ENCODE results near the gene ITGB7.
A peak's percentile ranks its signal among the peaks of the same experiment; 100 is the strongest.

ITGB7 gene

DNA sequence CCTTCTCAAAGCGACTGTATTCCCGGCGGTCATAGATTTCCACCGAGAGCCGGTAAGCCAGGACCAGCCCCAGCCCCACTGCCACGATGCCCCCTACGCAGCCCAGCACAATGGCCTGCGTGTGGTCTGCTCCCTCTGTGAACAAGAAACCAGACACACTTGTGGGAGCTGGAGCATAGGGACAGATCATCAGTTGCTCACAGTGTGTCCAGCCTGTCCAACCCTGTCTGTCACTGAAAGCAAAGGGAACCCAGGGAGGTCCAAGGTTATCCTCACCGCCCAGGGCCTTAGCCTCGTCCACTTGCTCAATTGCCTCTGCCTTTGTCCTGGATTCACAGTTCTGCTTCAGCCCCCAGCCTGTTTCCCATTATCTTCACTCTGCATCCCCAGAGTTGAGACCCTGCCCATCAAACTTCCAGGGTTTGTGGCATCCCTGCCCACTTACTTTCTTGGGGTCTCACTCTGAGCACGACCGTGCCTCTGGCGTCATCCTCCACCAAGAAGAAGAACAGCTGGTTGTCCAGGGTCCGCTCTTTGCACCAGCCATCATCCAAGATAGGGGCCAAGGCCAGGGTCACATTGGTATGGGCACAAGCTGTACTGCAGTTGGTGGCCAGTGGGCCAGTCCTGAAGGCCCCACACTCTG lies 15.0 kb downstream of the ITGB7 start:
- H3K4me3 ChIP-seq (replicated peaks; ENCODE audit: low read depth, low read length) = no peak overlapping the region
- DNase-seq (ENCODE audit: extremely low read depth, insufficient read length) = no peak
- peaks cover 61% of the 10 kb centered on the region for H3K36me3 ChIP-seq (ENCODE audit: control insufficient read depth, insufficient read depth, low read length)
- TF ChIP-seq, protein P1, sequence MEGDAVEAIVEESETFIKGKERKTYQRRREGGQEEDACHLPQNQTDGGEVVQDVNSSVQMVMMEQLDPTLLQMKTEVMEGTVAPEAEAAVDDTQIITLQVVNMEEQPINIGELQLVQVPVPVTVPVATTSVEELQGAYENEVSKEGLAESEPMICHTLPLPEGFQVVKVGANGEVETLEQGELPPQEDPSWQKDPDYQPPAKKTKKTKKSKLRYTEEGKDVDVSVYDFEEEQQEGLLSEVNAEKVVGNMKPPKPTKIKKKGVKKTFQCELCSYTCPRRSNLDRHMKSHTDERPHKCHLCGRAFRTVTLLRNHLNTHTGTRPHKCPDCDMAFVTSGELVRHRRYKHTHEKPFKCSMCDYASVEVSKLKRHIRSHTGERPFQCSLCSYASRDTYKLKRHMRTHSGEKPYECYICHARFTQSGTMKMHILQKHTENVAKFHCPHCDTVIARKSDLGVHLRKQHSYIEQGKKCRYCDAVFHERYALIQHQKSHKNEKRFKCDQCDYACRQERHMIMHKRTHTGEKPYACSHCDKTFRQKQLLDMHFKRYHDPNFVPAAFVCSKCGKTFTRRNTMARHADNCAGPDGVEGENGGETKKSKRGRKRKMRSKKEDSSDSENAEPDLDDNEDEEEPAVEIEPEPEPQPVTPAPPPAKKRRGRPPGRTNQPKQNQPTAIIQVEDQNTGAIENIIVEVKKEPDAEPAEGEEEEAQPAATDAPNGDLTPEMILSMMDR (IDR thresholded peaks at IDR 0.05; ENCODE audit: insufficient read depth, low read length, poor library complexity, severe bottlenecking) = no peak
- no peaks in the 10 kb centered on the region for H3K27me3 ChIP-seq (replicated peaks; ENCODE audit: control insufficient read depth, insufficient read depth, low read length)

DNA sequence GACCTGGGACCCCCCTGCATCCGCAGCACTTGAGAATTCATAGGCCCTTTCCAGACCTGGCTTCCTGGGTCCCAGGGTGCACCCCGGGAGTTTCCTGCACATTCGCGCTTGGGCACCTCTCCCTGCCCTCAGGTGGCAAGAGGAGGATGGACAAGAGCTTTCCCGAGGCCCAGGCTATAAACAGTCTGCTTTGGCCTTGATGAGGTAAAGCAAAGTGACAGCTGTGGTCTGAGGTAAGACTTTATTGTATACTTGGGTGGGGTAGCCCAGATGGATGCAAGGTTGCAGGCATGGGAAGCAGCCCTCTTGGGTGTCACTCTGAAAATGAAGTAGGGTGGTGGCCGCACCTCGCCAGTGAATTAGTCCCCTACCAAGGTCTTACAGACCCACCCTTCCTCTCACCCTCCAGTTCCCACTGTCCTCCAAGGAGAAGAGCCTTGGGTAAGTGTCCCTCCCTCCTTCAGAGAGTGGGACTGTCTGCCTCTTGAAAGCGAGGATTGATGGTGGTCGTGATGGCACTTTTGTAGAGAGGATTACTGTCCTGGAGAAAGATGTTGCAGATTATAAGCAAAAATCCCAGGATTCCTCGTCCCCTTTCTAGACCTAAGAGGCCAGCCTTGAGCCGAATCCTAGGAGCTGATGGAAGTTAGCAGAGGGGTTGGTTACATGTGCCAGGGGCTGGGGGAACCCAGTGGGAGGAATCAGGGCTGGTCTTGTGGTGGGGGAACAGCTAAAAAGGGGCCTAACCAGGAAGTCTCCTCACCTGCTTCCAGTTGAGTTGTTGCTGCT lies 15.8 kb downstream of the ITGB7 start:
- Histone ChIP-seq H3K36me3 (ENCODE audit: control insufficient read depth, insufficient read depth, low read length) (peaks cover 57% of the 10 kb centered on the region), H3K27me3 (replicated peaks; ENCODE audit: control insufficient read depth, insufficient read depth, low read length) (no peaks in the 10 kb centered on the region), H3K4me3 (replicated peaks; ENCODE audit: low read depth, low read length) (no peak overlapping the region)
- DNase-seq (ENCODE audit: extremely low read depth, insufficient read length) = no peak
- TF ChIP-seq, protein P1 (IDR thresholded peaks at IDR 0.05; ENCODE audit: insufficient read depth, low read length, poor library complexity, severe bottlenecking) = no peak

GRCh38 chr12:53190108-53190729 lies 16.8 kb downstream of the ITGB7 start:
- Histone ChIP-seq H3K4me3 (replicated peaks; ENCODE audit: low read depth, low read length) (no peak overlapping the region), H3K27me3 (replicated peaks; ENCODE audit: control insufficient read depth, insufficient read depth, low read length) (no peaks in the 10 kb centered on the region), H3K36me3 (ENCODE audit: control insufficient read depth, insufficient read depth, low read length) (peaks cover 53% of the 10 kb centered on the region)
- DNase-seq (ENCODE audit: extremely low read depth, insufficient read length) = no peak
- TF ChIP-seq, protein P1 (IDR thresholded peaks at IDR 0.05; ENCODE audit: insufficient read depth, low read length, poor library complexity, severe bottlenecking) = peak; percentile 84

GRCh38 chr12:53187145-53187899 lies 19.7 kb downstream of the ITGB7 start:
- H3K36me3 ChIP-seq (ENCODE audit: control insufficient read depth, insufficient read depth, low read length) = peaks cover 35% of the 10 kb centered on the region
- no peak overlapping the region for H3K4me3 ChIP-seq (replicated peaks; ENCODE audit: low read depth, low read length)
- TF ChIP-seq, protein P1 (IDR thresholded peaks at IDR 0.05; ENCODE audit: insufficient read depth, low read length, poor library complexity, severe bottlenecking) = no peak
- DNase-seq (ENCODE audit: extremely low read depth, insufficient read length) = no peak
- H3K27me3 ChIP-seq (replicated peaks; ENCODE audit: control insufficient read depth, insufficient read depth, low read length) = no peaks in the 10 kb centered on the region

DNA sequence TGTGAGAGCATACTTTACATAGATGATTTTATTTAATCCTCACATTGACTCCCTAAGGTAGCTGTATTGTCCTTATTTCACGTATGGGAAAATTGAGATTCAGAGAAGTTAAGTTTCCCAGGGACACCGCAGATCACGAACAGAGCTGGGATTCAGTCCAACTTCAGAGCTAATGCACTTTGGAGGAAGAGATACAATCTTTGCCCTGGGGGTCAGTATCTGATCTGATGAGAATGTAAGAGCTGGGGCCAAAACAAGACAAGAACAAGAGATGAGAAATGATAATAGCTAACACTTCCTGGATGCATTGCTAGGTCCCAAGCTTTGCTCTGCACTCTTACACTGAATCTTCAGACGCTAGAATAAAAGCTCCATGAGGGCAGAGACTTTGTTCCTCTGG lies 20.3 kb downstream of the ITGB7 start:
- Histone ChIP-seq H3K4me3 (replicated peaks; ENCODE audit: low read depth, low read length) (no peak overlapping the region), H3K27me3 (replicated peaks; ENCODE audit: control insufficient read depth, insufficient read depth, low read length) (no peaks in the 10 kb centered on the region), H3K36me3 (ENCODE audit: control insufficient read depth, insufficient read depth, low read length) (peaks cover 31% of the 10 kb centered on the region)
- DNase-seq (ENCODE audit: extremely low read depth, insufficient read length) = no peak
- TF ChIP-seq, protein P1 (IDR thresholded peaks at IDR 0.05; ENCODE audit: insufficient read depth, low read length, poor library complexity, severe bottlenecking) = no peak

All from GM06990 (cell line).